ENCODE data around the gene COX10. TPM values are rescaled to one million over a fixed set of nuclear protein-coding genes. Genes with fewer than 3 reads are reported as not detected.

The COX10 gene
- total RNA-seq, 1 donor from 2014 or later, result 20.8 TPM

- DNase-seq (no peak), ATAC-seq (ENCODE audit: low read depth) (no peak)
- Mint-ChIP-seq H3K27me3 (peaks cover 4% of the 10 kb centered on the region), H3K9me3 (no peaks in the 10 kb centered on the region), H3K4me1 (no peaks in the 10 kb centered on the region), H3K36me3 (ENCODE audit: low read depth) (peaks cover 82% of the 10 kb centered on the region), H3K27ac (no peak overlapping the region), H3K4me3 (no peak overlapping the region)
- TF ChIP-seq CTCF (IDR thresholded peaks at IDR 0.05), result no peak
- intact Hi-C loops (cut with micrococcal nuclease), result no loop called here
- ChIA-PET POLR2A (no interaction called here), CTCF (no interaction called here)
Observed at GRCh38 chr17:14204546-14204945, 135.2 kb downstream of the COX10 start.

GRCh38 chr17:14205380-14205779, 136.1 kb downstream of the COX10 start:
- Mint-ChIP-seq H3K4me1 (no peaks in the 10 kb centered on the region), H3K9me3 (no peaks in the 10 kb centered on the region), H3K27ac (no peak overlapping the region), H3K4me3 (no peak overlapping the region), H3K27me3 (peaks cover 4% of the 10 kb centered on the region), H3K36me3 (ENCODE audit: low read depth) (peaks cover 81% of the 10 kb centered on the region)
- TF ChIP-seq CTCF (IDR thresholded peaks at IDR 0.05), result no peak
- ChIA-PET POLR2A (no interaction called here), CTCF (no interaction called here)
- intact Hi-C loops (cut with micrococcal nuclease), result no loop called here
- no peak for DNase-seq
- ATAC-seq (ENCODE audit: low read depth), result no peak

- no peak overlapping the region for H3K4me3 Mint-ChIP-seq
- POLR2A ChIA-PET, result no interaction called here
- H3K4me1 Mint-ChIP-seq, result no peaks in the 10 kb centered on the region
- H3K9me3 Mint-ChIP-seq, result peaks cover 3% of the 10 kb centered on the region
- no peak for ATAC-seq (ENCODE audit: low read depth)
- peaks cover 83% of the 10 kb centered on the region for H3K36me3 Mint-ChIP-seq (ENCODE audit: low read depth)
- DNase-seq, result no peak
- no peak for TF ChIP-seq CTCF (IDR thresholded peaks at IDR 0.05)
- no peak overlapping the region for H3K27ac Mint-ChIP-seq
- CTCF ChIA-PET, result no interaction called here
- intact Hi-C loops (cut with micrococcal nuclease), result no loop called here
- peaks cover 4% of the 10 kb centered on the region for H3K27me3 Mint-ChIP-seq
Observed at GRCh38 chr17:14205992-14206461, 136.7 kb downstream of the COX10 start.

GRCh38 chr17:14206891-14207290, 137.6 kb downstream of the COX10 start:
- no peak overlapping the region for H3K27ac Mint-ChIP-seq
- H3K4me3 Mint-ChIP-seq, result no peak overlapping the region
- ChIA-PET POLR2A (no interaction called here), CTCF (no interaction called here)
- peaks cover 87% of the 10 kb centered on the region for H3K36me3 Mint-ChIP-seq (ENCODE audit: low read depth)
- intact Hi-C loops (cut with micrococcal nuclease), result no loop called here
- H3K9me3 Mint-ChIP-seq, result peaks cover 9% of the 10 kb centered on the region
- TF ChIP-seq CTCF (IDR thresholded peaks at IDR 0.05), result no peak
- DNase-seq (no peak), ATAC-seq (ENCODE audit: low read depth) (no peak)
- H3K4me1 Mint-ChIP-seq, result no peaks in the 10 kb centered on the region
- H3K27me3 Mint-ChIP-seq, result peaks cover 4% of the 10 kb centered on the region

DNA sequence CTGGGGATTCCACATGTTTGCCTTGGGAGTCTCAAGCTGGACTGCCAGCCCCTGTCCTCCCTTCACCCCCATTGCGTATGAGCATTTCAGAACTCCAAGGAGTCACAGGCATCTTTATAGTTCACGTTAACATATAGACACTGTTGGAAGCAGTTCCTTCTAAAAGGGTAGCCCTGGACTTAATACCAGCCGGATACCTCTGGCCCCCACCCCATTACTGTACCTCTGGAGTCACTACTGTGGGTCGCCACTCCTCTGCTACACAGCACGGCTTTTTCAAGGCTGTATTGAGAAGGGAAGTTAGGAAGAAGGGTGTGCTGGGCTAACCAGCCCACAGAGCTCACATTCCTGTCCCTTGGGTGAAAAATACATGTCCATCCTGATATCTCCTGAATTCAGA, 138.5 kb downstream of the COX10 start:
- ChIA-PET POLR2A (no interaction called here), CTCF (no interaction called here)
- H3K4me3 Mint-ChIP-seq, result no peak overlapping the region
- ATAC-seq (ENCODE audit: low read depth), result no peak
- intact Hi-C loops (cut with micrococcal nuclease), result no loop called here
- H3K9me3 Mint-ChIP-seq, result peaks cover 13% of the 10 kb centered on the region
- DNase-seq, result no peak
- H3K27me3 Mint-ChIP-seq, result peaks cover 2% of the 10 kb centered on the region
- peaks cover 79% of the 10 kb centered on the region for H3K36me3 Mint-ChIP-seq (ENCODE audit: low read depth)
- no peaks in the 10 kb centered on the region for H3K4me1 Mint-ChIP-seq
- H3K27ac Mint-ChIP-seq, result no peak overlapping the region
- TF ChIP-seq CTCF (IDR thresholded peaks at IDR 0.05), result no peak

Data from activated B cell treated with CpG ODN at 0.5 μM for 24 hours (primary cell).